Activated gamma-delta T cell treated with anti-CD3 and anti-CD28 coated beads, Interleukin-2, amount 50 U/mL, for 16 hours (primary cell): Measurements from ENCODE around the gene GORASP2.

ENCODE experiments used
- DNase-seq: peaks from one replicate; pipeline ENCODE4 v3.0.0-alpha.2; 2020; ENCODE audit warnings: low read depth

GORASP2 gene

GRCh38 chr2:170966648-170967396 lies 37.8 kb downstream of the GORASP2 start:
- no peak for DNase-seq

GRCh38 chr2:170967553-170967952 lies 38.5 kb downstream of the GORASP2 start:
- DNase-seq = no peak

GRCh38 chr2:170968205-170969003 lies 39.4 kb downstream of the GORASP2 start:
- DNase-seq = no peak

- no peak for DNase-seq
These were observed 40.0 kb downstream of the GORASP2 start for GRCh38 chr2:170969030-170969429.

DNA sequence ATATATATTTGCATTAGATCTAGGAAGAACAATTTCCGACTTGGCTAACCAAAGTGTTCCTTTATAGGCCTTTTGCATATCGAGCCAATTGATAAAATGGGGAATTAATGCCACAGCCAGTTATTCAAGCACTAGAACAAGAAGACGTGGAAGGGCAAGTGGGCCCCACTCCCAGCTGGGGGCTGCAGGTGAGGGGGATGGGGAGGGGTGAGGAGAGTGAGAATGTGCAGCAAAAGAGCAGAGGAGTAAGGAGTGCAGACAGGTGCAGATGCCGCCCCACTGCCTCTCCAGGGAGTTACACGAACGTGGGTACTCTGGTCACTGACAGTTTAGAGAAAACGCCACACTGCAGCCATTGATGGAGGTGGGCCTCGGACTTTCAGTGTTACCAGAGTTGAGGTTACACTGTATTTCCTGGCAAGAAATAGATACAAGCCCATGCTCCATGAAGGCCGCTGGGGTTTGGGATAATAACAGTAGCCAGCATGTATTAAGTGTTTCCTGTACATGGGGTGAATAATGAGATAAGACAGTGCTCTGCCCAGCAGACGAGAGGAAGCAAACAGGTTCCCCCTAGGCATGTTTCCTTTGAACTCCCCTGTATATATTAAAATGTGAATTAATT lies 40.9 kb downstream of the GORASP2 start:
- DNase-seq = no peak

GRCh38 chr2:170971071-170971470 lies 42.0 kb downstream of the GORASP2 start:
- DNase-seq = no peak

DNA sequence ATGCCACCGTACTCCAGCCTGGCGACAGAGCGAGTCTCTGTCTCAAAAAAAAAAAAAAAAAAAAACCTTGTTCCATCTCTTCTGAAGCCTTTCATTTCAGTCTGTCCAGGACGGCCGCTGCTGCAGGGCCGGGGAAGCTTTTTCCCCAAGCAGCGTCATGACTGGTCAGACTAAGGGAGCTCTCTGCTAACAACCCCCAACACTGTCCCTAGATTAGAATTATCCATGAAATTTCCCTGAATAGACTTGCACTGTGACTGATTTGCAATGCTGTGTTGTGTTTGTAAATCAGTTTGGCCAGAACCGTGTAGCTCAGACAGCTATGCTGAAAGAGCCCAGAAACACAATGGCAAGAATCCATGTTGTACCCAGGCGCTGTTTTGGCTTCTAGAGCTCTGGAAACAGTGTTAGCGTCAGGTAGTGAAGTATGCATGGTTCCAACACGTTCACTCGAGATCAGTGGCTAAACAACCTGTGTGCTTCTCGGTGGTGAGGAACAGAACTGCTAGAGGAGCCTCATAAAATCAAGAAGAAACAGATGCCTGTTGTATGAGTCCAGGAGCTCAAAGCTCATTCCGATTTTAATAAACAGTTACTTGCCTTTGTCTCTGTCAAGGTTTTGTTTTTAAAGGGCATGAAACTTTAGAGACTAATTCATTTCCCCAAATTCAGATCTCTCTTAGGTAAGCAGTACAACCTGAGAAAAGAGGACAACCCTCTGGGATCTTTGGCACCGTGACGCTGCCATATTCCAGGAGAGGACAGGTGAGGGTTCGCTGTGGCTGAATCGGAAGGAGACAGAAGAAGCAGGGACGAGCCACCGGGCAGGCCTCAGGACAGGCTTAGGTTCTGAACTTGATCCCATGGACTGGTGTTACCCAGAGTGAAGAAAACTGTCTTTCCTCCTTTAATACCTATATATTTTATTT lies 43.5 kb downstream of the GORASP2 start:
- no peak for DNase-seq

- DNase-seq = no peak
These were observed 44.1 kb downstream of the GORASP2 start for GRCh38 chr2:170973225-170973491.

- peak; percentile 82 for DNase-seq
These were observed 44.6 kb downstream of the GORASP2 start for GRCh38 chr2:170973492-170974303.

GRCh38 chr2:170974304-170974993 lies 45.4 kb downstream of the GORASP2 start:
- no peak for DNase-seq

GRCh38 chr2:170975127-170975942 lies 46.3 kb downstream of the GORASP2 start:
- no peak for DNase-seq

- no peak for DNase-seq
These were observed 46.9 kb downstream of the GORASP2 start for GRCh38 chr2:170975943-170976270.

DNA sequence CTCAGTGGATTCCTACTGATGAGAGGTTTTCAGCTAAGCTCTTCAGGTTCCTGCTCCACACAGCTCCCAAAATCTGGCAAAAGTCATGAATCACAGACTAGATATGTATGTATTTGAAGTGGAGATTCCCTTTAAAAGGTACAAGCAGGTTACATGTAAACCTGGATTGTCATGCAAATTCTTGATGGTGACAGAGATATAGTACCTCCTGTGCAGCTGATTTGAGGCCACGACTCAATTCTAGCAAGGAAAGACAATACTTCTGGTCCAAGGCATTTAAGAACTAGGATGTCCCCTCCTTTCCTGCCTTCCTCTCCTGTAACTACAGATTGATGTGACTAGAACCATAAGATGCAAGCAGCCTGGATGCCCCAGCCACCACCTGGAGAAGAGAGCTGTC lies 55.0 kb downstream of the GORASP2 start:
- DNase-seq = no peak

DNA sequence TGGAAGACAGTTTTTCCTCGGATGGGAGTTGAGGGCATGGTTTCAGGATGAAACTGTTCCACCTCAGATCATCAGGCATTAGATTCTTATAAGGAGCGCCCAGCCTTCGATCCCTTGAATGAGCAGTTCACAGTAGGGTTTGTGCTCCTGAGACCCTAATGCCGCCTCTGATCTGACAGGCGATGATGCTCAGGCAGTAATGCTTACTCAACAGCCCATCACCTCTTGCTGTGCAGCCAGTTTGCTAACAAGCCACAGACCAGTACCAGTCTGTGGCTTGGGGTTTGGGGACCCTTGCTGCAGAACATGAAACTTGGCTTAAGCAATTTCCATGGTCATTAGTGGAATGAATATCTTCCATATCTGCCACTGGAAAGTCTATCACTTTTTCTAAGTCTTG lies 56.4 kb downstream of the GORASP2 start:
- DNase-seq = no peak

GRCh38 chr2:170986566-170987258 lies 57.7 kb downstream of the GORASP2 start:
- DNase-seq = no peak

GRCh38 chr2:170991398-170992182 lies 62.5 kb downstream of the GORASP2 start:
- no peak for DNase-seq

DNA sequence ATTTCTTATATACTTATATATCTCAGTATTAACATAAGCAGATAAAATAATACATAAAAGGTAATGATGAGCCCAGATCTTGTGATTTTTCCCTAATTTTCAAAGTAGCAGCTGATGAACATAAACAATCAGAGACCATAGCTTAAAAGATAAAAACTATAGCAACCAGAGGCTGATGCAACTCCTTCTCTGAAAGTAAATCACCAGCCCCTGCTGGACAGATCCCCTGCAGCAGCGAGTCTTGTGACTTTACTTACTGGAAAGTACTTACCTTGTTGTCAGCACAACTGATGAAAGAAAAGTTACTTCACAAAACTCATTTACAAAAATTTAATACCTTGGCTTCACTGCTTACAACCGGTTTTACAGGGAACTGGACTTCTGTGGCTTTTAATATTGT lies 67.3 kb downstream of the GORASP2 start:
- DNase-seq = no peak

DNA sequence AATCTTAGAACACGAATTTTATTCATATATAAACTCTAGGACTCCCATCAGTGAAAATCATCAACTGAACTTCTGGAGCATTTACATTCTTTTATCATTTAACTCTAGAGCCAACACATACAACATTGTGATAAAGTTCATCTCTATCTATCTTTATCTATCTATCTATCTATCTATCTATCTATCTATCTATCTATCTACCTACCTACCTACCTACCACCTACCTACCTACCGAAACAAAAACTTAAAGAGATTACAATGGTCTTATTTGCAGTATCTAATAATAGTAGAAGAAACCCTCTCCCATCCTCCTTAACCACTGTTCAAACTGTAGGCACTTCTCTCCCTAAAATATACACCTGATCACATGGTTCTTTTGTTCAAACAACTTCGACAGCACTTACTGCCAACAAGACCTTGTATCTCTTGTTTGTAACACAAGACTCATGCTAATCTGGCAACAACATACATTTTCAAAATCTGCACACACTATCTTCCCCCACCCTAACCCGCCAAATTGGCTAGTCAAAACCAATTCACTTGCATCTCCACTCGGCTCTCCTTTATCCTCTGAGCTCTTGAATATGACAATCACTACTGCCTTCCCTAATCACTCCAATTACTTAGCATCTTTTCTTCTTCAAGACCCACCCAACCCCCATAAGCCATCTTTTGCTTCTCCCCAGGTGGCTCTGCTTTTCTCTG lies 69.0 kb downstream of the GORASP2 start:
- no peak for DNase-seq
